GM12875 (cell line): ENCODE data around the gene NDUFAF3.

Source experiments
- H3K4me3 ChIP-seq: one replicate; pipeline ENCODE4 v1.5.1; 2011; ENCODE audit warnings: low read depth, low read length, control low read depth
- CTCF ChIP-seq: IDR thresholded peaks from 2 replicates; pipeline ENCODE4 v1.5.1; 2011; ENCODE audit warnings: low read depth, mild to moderate bottlenecking, control low read depth, inconsistent platforms, low read length, moderate library complexity, borderline replicate concordance; ENCODE audit not compliant: insufficient read depth

NDUFAF3 gene

GRCh38 chr3:48991851-48992545 lies 29.9 kb upstream of the NDUFAF3 start:
- H3K4me3 ChIP-seq: peak overlapping the region; percentile 93
- no peak for TF ChIP-seq CTCF

GRCh38 chr3:48993834-48994233 lies 28.1 kb upstream of the NDUFAF3 start:
- no peak for TF ChIP-seq CTCF
- H3K4me3 ChIP-seq: no peak overlapping the region

- no peak for TF ChIP-seq CTCF
Observed at GRCh38 chr3:48996640-48997039, 25.3 kb upstream of the NDUFAF3 start.

GRCh38 chr3:48997102-48997635 lies 24.8 kb upstream of the NDUFAF3 start:
- no peak for TF ChIP-seq CTCF
- H3K4me3 ChIP-seq: no peak overlapping the region

More at GRCh38 chr3:48996640-48997039, 25.3 kb upstream of the NDUFAF3 start:
- H3K4me3 ChIP-seq: no peak overlapping the region

GRCh38 chr3:48997714-48998637 lies 23.9 kb upstream of the NDUFAF3 start:
- TF ChIP-seq CTCF: no peak

GRCh38 chr3:48999085-48999858 lies 22.6 kb upstream of the NDUFAF3 start:
- no peak overlapping the region for H3K4me3 ChIP-seq

More at GRCh38 chr3:48997714-48998637, 23.9 kb upstream of the NDUFAF3 start:
- H3K4me3 ChIP-seq: no peak overlapping the region

More at GRCh38 chr3:48999085-48999858, 22.6 kb upstream of the NDUFAF3 start:
- no peak for TF ChIP-seq CTCF
